K562 (cell line): ENCODE data around the gene NUAK1. TPM values are rescaled to one million over a fixed set of nuclear protein-coding genes. Genes with fewer than 3 reads are reported as not detected.
A peak's percentile ranks its signal among the peaks of the same experiment; 100 is the strongest.

Experiments used
- ATAC-seq: fragments of 200-7000 bp; cut with Tn5 transposase; 3 replicates; pipeline ENCODE4 v1.9.1; 2020; ENCODE audit warnings: moderate library complexity
- BruUV-seq: library from RNA; stranded (reverse); fragments of 400-500 nt; replicated peaks from 2 replicates; lab custom pipeline; 2021; lab: Mats Ljungman, UMichigan
- CTCF ChIA-PET: fragments of 300-600 bp; formaldehyde crosslinking; extraction: SDS; loops from one replicate; lab custom pipeline; 2021; ENCODE audit warnings: low intra/inter-chr PET ratio; lab: Yijun Ruan, JAX
- POLR2A ChIA-PET: fragments of 300-600, 350-650 bp; sonication (Branson Sonifier 250); formaldehyde crosslinking; extraction: SDS; loops from one replicate; lab custom pipeline; 2021; ENCODE audit warnings: antibody characterized with exemption, inconsistent platforms; lab: Yijun Ruan, JAX
- DNase-seq, 4 experiments: peaks; one replicate each; pipeline versions ENCODE4 v3.0.0 to v3.0.0-alpha.2; 2011 to 2018; ENCODE audit warnings: low spot score in 3 of 4, mixed read lengths in 3 of 4; ENCODE audit errors: extremely low read depth in 1 of 4
- FAIRE-seq: peaks from 2 replicates; lab custom pipeline; 2011; peaks lifted over from hg19 to GRCh38; lab: Jason Lieb, UNC
- H2AFZ ChIP-seq: 2 replicates; pipeline ENCODE4 v1.6.0; 2011; ENCODE audit warnings: low read depth, low read length, control low read depth, inconsistent platforms
- H3K27ac ChIP-seq: fragments of 200-600 bp; 3 replicates; pipeline ENCODE4 v1.8.0; 2011; ENCODE audit warnings: low read depth, mild to moderate bottlenecking, control low read depth, inconsistent platforms, low read length, moderate library complexity, mixed read lengths; ENCODE audit errors: extremely low read depth
- H3K27me3 ChIP-seq, 2 experiments: fragments of 300-600 bp in 1 of 2; 2 replicates in 1 of 2; 3 replicates in 1 of 2; pipeline versions ENCODE4 v1.6.0 to v1.8.0; 2011; ENCODE audit warnings: inconsistent platforms in 2 of 2, low read length in 2 of 2, mild to moderate bottlenecking in 1 of 2, mixed read lengths in 1 of 2, moderate library complexity in 1 of 2; ENCODE audit not compliant: control insufficient read depth in 2 of 2, insufficient read depth in 2 of 2
- H3K36me3 ChIP-seq: fragments of 300-600 bp; 3 replicates; pipeline ENCODE4 v1.8.0; 2011; ENCODE audit warnings: mild to moderate bottlenecking, low read length, inconsistent platforms; ENCODE audit not compliant: control insufficient read depth, insufficient read depth
- H3K4me1 ChIP-seq, 2 experiments: fragments of 200-600 bp in 1 of 2; replicated peaks in 1 of 2; 2 replicates in 1 of 2; 3 replicates in 1 of 2; pipeline versions ENCODE4 v1.5.1 to v1.8.0; 2011; ENCODE audit warnings: inconsistent platforms in 2 of 2, low read length in 2 of 2, mild to moderate bottlenecking in 1 of 2, mixed read lengths in 1 of 2, moderate library complexity in 1 of 2; ENCODE audit not compliant: control insufficient read depth in 2 of 2, insufficient read depth in 2 of 2
- H3K4me2 ChIP-seq: 2 replicates; pipeline ENCODE4 v1.6.1; 2011; ENCODE audit warnings: low read length, control low read depth, inconsistent platforms, mixed read lengths; ENCODE audit not compliant: insufficient read depth
- H3K4me3 ChIP-seq: fragments of 200-600 bp; sonication (generic), shearing (Covaris generic); 2 replicates; pipeline ENCODE4 v1.5.1; 2016; ENCODE audit warnings: control low read depth, inconsistent platforms
- H3K79me2 ChIP-seq: fragments of 200-600 bp; 3 replicates; pipeline ENCODE4 v1.8.0; 2011; ENCODE audit warnings: low read length, inconsistent platforms; ENCODE audit not compliant: control insufficient read depth, insufficient read depth
- H3K9ac ChIP-seq, 2 experiments: 2 replicates each; pipeline versions ENCODE4 v1.6.0 to v1.6.1; 2011; ENCODE audit warnings: low read depth in 2 of 2, low read length in 2 of 2, control low read depth in 1 of 2, inconsistent platforms in 1 of 2, mild to moderate bottlenecking in 1 of 2, mixed read lengths in 1 of 2; ENCODE audit not compliant: insufficient read depth in 1 of 2
- H3K9me1 ChIP-seq: one replicate; pipeline ENCODE4 v1.6.0; 2011; ENCODE audit warnings: inconsistent platforms, mild to moderate bottlenecking, low read length, moderate library complexity; ENCODE audit not compliant: control insufficient read depth, insufficient read depth
- H3K9me3 ChIP-seq: replicated peaks from 2 replicates; pipeline ENCODE4 v1.5.1; 2011; ENCODE audit warnings: low read depth, low read length, inconsistent platforms; ENCODE audit not compliant: control insufficient read depth, insufficient read depth
- H4K20me1 ChIP-seq: replicated peaks from 2 replicates; pipeline ENCODE4 v1.6.1; 2011; ENCODE audit warnings: low read length, inconsistent platforms, mixed read lengths; ENCODE audit not compliant: control insufficient read depth, insufficient read depth
- ESRRB ChIP-seq: fragments of 250-450 bp; sonication (Bioruptor Pico); IDR thresholded peaks from 2 replicates; pipeline ENCODE4 v1.5.0; 2020; ENCODE audit warnings: mild to moderate bottlenecking, moderate library complexity, borderline replicate concordance
- EWSR1 ChIP-seq: fragments of 450-650 bp; IDR thresholded peaks from 2 replicates; pipeline ENCODE4 v1.6.1; 2018; ENCODE audit warnings: borderline replicate concordance, mild to moderate bottlenecking, low read depth, moderate library complexity; ENCODE audit not compliant: partially characterized antibody
- HDAC3 ChIP-seq: fragments of 450-650 bp; IDR thresholded peaks from 2 replicates; pipeline ENCODE4 v1.6.1; 2018; ENCODE audit warnings: borderline replicate concordance, mild to moderate bottlenecking, moderate library complexity; ENCODE audit not compliant: partially characterized antibody
- HMGXB4 ChIP-seq: sonication (generic); formaldehyde crosslinking; IDR thresholded peaks from 2 replicates; pipeline ENCODE4 v1.8.1; 2023; ENCODE audit warnings: mild to moderate bottlenecking, missing genetic modification reagents
- KAT8 ChIP-seq: fragments of 450-650 bp; IDR thresholded peaks from 2 replicates; pipeline ENCODE4 v1.6.1; 2016; ENCODE audit warnings: low read depth, mild to moderate bottlenecking
- MAFG ChIP-seq: fragments of 450-650 bp; conservative IDR thresholded peaks from 2 replicates; pipeline ENCODE4 v1.6.1; 2016; ENCODE audit warnings: missing genetic modification characterization, missing compliant biosample characterization
- NR2C1 ChIP-seq, 2 experiments: fragments of 450-650 bp; IDR thresholded peaks; 2 replicates each; pipeline ENCODE4 v1.6.1; 2017; ENCODE audit warnings: mild to moderate bottlenecking in 2 of 2, antibody characterized with exemption in 1 of 2, inconsistent platforms in 1 of 2, missing compliant biosample characterization in 1 of 2, missing genetic modification characterization in 1 of 2
- ZNF584 ChIP-seq: fragments of 200-800 bp; sonication (Bioruptor generic); IDR thresholded peaks from 2 replicates; pipeline ENCODE4 v1.6.1; 2016; ENCODE audit warnings: low read depth, mild to moderate bottlenecking, missing genetic modification characterization, missing compliant biosample characterization
- WGBS: fragments of 100-300 bp; shearing (Covaris generic); methylation state at CpG from one replicate; pipeline ENCODE4 v1.1.6; 2016; ENCODE audit warnings: low coverage, mixed read lengths; ENCODE audit not compliant: insufficient coverage; ENCODE audit errors: missing lambda C conversion rate; 5-methylcytosine and 5-hydroxymethylcytosine counted together
- in situ Hi-C: fragments of 300-500 bp; cut with MboI; formaldehyde crosslinking; loops from 4 replicates; pipeline ENCODE4 v1.15.0; 2018; ENCODE audit warnings: inconsistent platforms, mixed read lengths
- intact Hi-C: fragments of 100-400 bp; cut with micrococcal nuclease; formaldehyde crosslinking; loops from 2 replicates; pipeline ENCODE4 v1.14.2; 2022
- polyA plus RNA-seq, 8 experiments: library from polyadenylated mRNA; depleted of rRNA in 4 of 8; stranded (reverse) in 5 of 8; unstranded in 3 of 8; fragments of >200 nt; fragmentation: Nextera tagmentation in 2 of 8; fragmentation: Illumina TruSeq in 1 of 8; extraction: Ambion mirVana in 2 of 8; extraction: Trizol in 1 of 8; gene quantifications; 2 replicates each; pipeline versions ENCODE4 v1.2.1 to v1.2.3, GENCODE V29; 2011 to 2014; ENCODE audit warnings: inconsistent platforms in 1 of 8, missing spikeins in 1 of 8
- total RNA-seq, 7 experiments: library from RNA; depleted of rRNA in 6 of 7; stranded (reverse); fragments of >200 nt in 6 of 7; fragmentation: Illumina TruSeq in 2 of 7; extraction: Trizol in 2 of 7; gene quantifications; 2 replicates each; pipeline versions ENCODE4 v1.2.1 to v1.2.3, GENCODE V29; 2011 to 2021; ENCODE audit warnings: low replicate concordance in 1 of 7
- TF ChIP-seq, protein P1 (sequence below): sonication (generic); formaldehyde crosslinking; IDR thresholded peaks from 2 replicates; pipeline ENCODE4 v1.8.0; 2022; ENCODE audit warnings: mild to moderate bottlenecking, missing genetic modification reagents

Gene NUAK1
- total and polyA plus RNA-seq, 9 of the 15 experiments (the other 6 are each of a cell fraction or from before 2014, with no cell fraction given) = 0.02 TPM; not detected in 8

DNA sequence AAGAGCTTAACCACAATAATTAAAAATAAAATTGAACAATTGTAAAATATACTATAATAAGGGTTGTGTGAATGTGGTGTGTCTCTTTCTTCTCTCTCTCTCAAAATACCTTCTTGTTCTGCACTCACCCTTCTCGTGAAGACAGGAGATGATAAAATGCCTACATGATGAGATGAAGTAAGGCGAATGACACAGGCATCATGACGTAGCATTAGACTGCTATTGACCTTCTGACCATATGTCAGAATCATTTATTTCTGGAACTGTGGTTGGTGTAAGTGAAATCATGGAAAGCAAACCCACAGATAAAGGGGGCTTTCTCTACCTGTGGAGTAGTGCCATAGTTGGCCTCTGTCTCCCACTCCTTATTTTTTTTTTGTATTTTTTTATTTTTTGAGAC, 37.8 kb upstream of the NUAK1 start:
- Histone ChIP-seq H3K36me3 (no peaks in the 10 kb centered on the region), H4K20me1 (no peaks in the 10 kb centered on the region), H3K9me3 (no peaks in the 10 kb centered on the region), H2AFZ (no peak overlapping the region), H3K4me1 (no peaks in the 10 kb centered on the region), H3K4me3 (no peak overlapping the region), H3K4me2 (no peak overlapping the region), H3K27me3 (peaks cover 5 to 16% of the 10 kb centered on the region in 2 experiments; a peak in 4 of 5 replicates), H3K27ac (no peak overlapping the region), H3K9ac (no peak overlapping the region), H3K79me2 (no peaks in the 10 kb centered on the region), H3K9me1 (no peaks in the 10 kb centered on the region)
- no peak for DNase-seq
- POLR2A ChIA-PET = no interaction called here
- TF ChIP-seq KAT8 (no peak), NR2C1 (IDR thresholded peaks at IDR 0.05) (no peak), NR2C1 (tag; IDR thresholded peaks at IDR 0.05) (no peak), MAFG (tag) (0 out of 2 replicates have a peak, but pooled peaks have one; percentile 11)
- 2% methylated on average over 3 of the region's 3 CpGs for WGBS
- FAIRE-seq = no peak
- CTCF ChIA-PET = no interaction called here
- no TSS peak for BruUV-seq
- ATAC-seq = no peak
- intact Hi-C loops = no loop called here
- in situ Hi-C loops = no loop called here

DNA sequence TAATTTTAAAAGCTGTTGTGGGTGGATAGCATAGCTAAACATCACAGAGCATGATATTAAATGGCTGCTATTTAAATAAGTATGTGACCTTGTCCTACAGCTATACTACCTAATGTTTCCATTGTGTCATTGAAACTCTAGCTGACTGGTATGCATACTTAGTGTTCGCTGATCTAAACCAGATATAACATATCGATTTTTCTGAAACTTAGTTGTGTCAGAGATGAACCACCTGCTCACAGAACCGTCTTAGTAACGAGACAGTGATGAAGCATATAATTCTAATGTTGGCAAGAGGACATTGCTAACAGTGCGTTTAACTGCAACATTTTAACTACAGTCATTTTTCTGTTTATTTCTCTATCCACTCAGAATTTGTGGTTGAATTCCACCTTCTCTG, 36.1 kb upstream of the NUAK1 start:
- no peak overlapping the region for H2AFZ ChIP-seq
- FAIRE-seq (peak; percentile 26), ATAC-seq (no peak), DNase-seq (no peak)
- H3K9ac ChIP-seq = no peak overlapping the region
- in situ Hi-C loops (no loop called here), intact Hi-C loops (no loop called here)
- H3K4me1 ChIP-seq = no peaks in the 10 kb centered on the region
- no peak overlapping the region for H3K4me3 ChIP-seq
- peaks cover 8 to 17% of the 10 kb centered on the region in 2 experiments for H3K27me3 ChIP-seq
- H3K9me1 ChIP-seq = no peaks in the 10 kb centered on the region
- no peaks in the 10 kb centered on the region for H3K36me3 ChIP-seq
- no peaks in the 10 kb centered on the region for H3K9me3 ChIP-seq
- no peaks in the 10 kb centered on the region for H4K20me1 ChIP-seq
- ChIA-PET CTCF (no interaction called here), POLR2A (no interaction called here)
- 0% methylated on average over 5 of the region's 5 CpGs for WGBS
- no TSS peak for BruUV-seq
- H3K4me2 ChIP-seq = no peak overlapping the region
- H3K27ac ChIP-seq = no peak overlapping the region
- H3K79me2 ChIP-seq = no peaks in the 10 kb centered on the region
- no peak for TF ChIP-seq ESRRB (CRISPR knock-in tag)
- no peak for TF ChIP-seq EWSR1
- TF ChIP-seq, protein P1, sequence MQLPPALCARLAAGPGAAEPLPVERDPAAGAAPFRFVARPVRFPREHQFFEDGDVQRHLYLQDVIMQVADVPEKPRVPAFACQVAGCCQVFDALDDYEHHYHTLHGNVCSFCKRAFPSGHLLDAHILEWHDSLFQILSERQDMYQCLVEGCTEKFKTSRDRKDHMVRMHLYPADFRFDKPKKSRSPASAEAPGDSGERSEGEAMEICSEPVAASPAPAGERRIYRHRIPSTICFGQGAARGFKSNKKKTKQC = no peak
- TF ChIP-seq ZNF584 (CRISPR knock-in tag) = no peak
- no peak for TF ChIP-seq HMGXB4 (CRISPR knock-in tag)
- no peak for TF ChIP-seq HDAC3
